Fibroblast of peridontal ligament (primary cell): Measurements from ENCODE around the gene TMOD1.

Experiments used
- DNase-seq: peaks from one replicate; pipeline ENCODE4 v3.0.0-alpha.2; 2010; ENCODE audit errors: extremely low read depth

Gene TMOD1

GRCh38 chr9:97517331-97518089, 16.0 kb downstream of the TMOD1 start:
- no peak for DNase-seq

- DNase-seq = no peak
Observed at GRCh38 chr9:97518166-97518908, 16.9 kb downstream of the TMOD1 start.

- DNase-seq = no peak
Observed at GRCh38 chr9:97518909-97519307, 17.4 kb downstream of the TMOD1 start.

GRCh38 chr9:97519441-97519970, 18.0 kb downstream of the TMOD1 start:
- no peak for DNase-seq

- no peak for DNase-seq
Observed at GRCh38 chr9:97521576-97522333, 20.3 kb downstream of the TMOD1 start.

GRCh38 chr9:97524424-97524823, 23.0 kb downstream of the TMOD1 start:
- DNase-seq = no peak

GRCh38 chr9:97525451-97525850, 24.0 kb downstream of the TMOD1 start:
- peak; percentile 25 for DNase-seq

- no peak for DNase-seq
Observed at GRCh38 chr9:97526895-97527575, 25.6 kb downstream of the TMOD1 start.

- no peak for DNase-seq
Observed at GRCh38 chr9:97527626-97528528, 26.4 kb downstream of the TMOD1 start.

GRCh38 chr9:97528529-97529230, 27.2 kb downstream of the TMOD1 start:
- DNase-seq = no peak

GRCh38 chr9:97529363-97530076, 28.1 kb downstream of the TMOD1 start:
- DNase-seq = peak; percentile 5

GRCh38 chr9:97531888-97532376, 30.5 kb downstream of the TMOD1 start:
- DNase-seq = no peak

GRCh38 chr9:97534185-97534584, 32.7 kb downstream of the TMOD1 start:
- no peak for DNase-seq

- DNase-seq = no peak
Observed at GRCh38 chr9:97534961-97535594, 33.6 kb downstream of the TMOD1 start.

GRCh38 chr9:97535771-97536170, 34.3 kb downstream of the TMOD1 start:
- DNase-seq = no peak

- DNase-seq = no peak
Observed at GRCh38 chr9:97536480-97536879, 35.0 kb downstream of the TMOD1 start.

GRCh38 chr9:97543561-97543960, 42.1 kb downstream of the TMOD1 start:
- no peak for DNase-seq

- no peak for DNase-seq
Observed at GRCh38 chr9:97545486-97545885, 44.0 kb downstream of the TMOD1 start.
